OCI-LY3 (cell line): ENCODE data around the gene SNX11.

Experiments
- EZH2phosphoT487 ChIP-seq: fragments of 200-600 bp; shearing (Covaris generic); IDR thresholded peaks from 2 replicates; pipeline ENCODE4 v1.6.1; 2018; ENCODE audit warnings: antibody characterized with exemption, mixed run types, low read depth
- TF ChIP-seq, protein P1 (sequence below): fragments of 200-600, 300-600 bp; sonication (generic); IDR thresholded peaks from 2 replicates; pipeline ENCODE4 v1.5.1; 2014; ENCODE audit warnings: antibody characterized with exemption, low read length, low read depth

- TF ChIP-seq, protein P1, sequence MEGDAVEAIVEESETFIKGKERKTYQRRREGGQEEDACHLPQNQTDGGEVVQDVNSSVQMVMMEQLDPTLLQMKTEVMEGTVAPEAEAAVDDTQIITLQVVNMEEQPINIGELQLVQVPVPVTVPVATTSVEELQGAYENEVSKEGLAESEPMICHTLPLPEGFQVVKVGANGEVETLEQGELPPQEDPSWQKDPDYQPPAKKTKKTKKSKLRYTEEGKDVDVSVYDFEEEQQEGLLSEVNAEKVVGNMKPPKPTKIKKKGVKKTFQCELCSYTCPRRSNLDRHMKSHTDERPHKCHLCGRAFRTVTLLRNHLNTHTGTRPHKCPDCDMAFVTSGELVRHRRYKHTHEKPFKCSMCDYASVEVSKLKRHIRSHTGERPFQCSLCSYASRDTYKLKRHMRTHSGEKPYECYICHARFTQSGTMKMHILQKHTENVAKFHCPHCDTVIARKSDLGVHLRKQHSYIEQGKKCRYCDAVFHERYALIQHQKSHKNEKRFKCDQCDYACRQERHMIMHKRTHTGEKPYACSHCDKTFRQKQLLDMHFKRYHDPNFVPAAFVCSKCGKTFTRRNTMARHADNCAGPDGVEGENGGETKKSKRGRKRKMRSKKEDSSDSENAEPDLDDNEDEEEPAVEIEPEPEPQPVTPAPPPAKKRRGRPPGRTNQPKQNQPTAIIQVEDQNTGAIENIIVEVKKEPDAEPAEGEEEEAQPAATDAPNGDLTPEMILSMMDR: no peak
- no peak for TF ChIP-seq EZH2phosphoT487
Measured at GRCh38 chr17:48132385-48132784, 24.8 kb downstream of the SNX11 start.
